Keratinocyte (primary cell): Measurements from ENCODE around the gene ST3GAL5. TPM values are rescaled to one million over a fixed set of nuclear protein-coding genes. Genes with fewer than 3 reads are reported as not detected.
A peak's percentile ranks its signal among the peaks of the same experiment; 100 is the strongest.

ENCODE experiments used
- DNase-seq: peaks from one replicate; pipeline ENCODE4 v3.0.0-alpha.2; 2011; ENCODE audit warnings: low read depth, missing footprints, low spot score
- FAIRE-seq: peaks from 2 replicates; lab custom pipeline; 2011; peaks lifted over from hg19 to GRCh38; lab: Jason Lieb, UNC
- H2AFZ ChIP-seq: 2 replicates; pipeline ENCODE4 v1.6.0; 2012; ENCODE audit warnings: low read length, control low read depth, inconsistent platforms; ENCODE audit not compliant: control insufficient read depth
- H3K27ac ChIP-seq: 2 replicates; pipeline ENCODE4 v1.5.1; 2011; ENCODE audit warnings: low read length; ENCODE audit not compliant: control insufficient read depth, insufficient read depth
- H3K27me3 ChIP-seq: 3 replicates; pipeline ENCODE4 v1.6.0; 2011; ENCODE audit warnings: low read length; ENCODE audit not compliant: control insufficient read depth, insufficient read depth; ENCODE audit errors: extremely low read depth
- H3K36me3 ChIP-seq, 2 experiments: 2 replicates in 1 of 2; 3 replicates in 1 of 2; pipeline ENCODE4 v1.5.1; 2011; ENCODE audit warnings: low read length in 2 of 2, mild to moderate bottlenecking in 1 of 2; ENCODE audit not compliant: control insufficient read depth in 2 of 2, insufficient read depth in 2 of 2; ENCODE audit errors: extremely low read depth in 1 of 2
- H3K4me1 ChIP-seq: 3 replicates; pipeline ENCODE4 v1.5.1; 2011; ENCODE audit warnings: low read length; ENCODE audit not compliant: control insufficient read depth, insufficient read depth; ENCODE audit errors: extremely low read depth
- H3K4me2 ChIP-seq: 3 replicates; pipeline ENCODE4 v1.6.0; 2011; ENCODE audit warnings: low read depth, low read length; ENCODE audit not compliant: control insufficient read depth, insufficient read depth; ENCODE audit errors: extremely low read depth
- H3K4me3 ChIP-seq, 3 experiments: fragments of 200-600 bp in 1 of 3; sonication (generic) in 1 of 3; 2 replicates in 2 of 3; 3 replicates in 1 of 3; pipeline ENCODE4 v1.5.1; 2011 to 2016; ENCODE audit warnings: low read length in 3 of 3, mild to moderate bottlenecking in 3 of 3, control low read depth in 2 of 3, inconsistent platforms in 1 of 3, low read depth in 1 of 3, mixed read lengths in 1 of 3, mixed run types in 1 of 3, moderate library complexity in 1 of 3; ENCODE audit not compliant: control insufficient read depth in 2 of 3, insufficient read depth in 2 of 3; ENCODE audit errors: extremely low read depth in 1 of 3
- H3K79me2 ChIP-seq: 2 replicates; pipeline ENCODE4 v1.6.0; 2012; ENCODE audit warnings: low read length; ENCODE audit not compliant: control insufficient read depth, insufficient read depth
- H3K9ac ChIP-seq: 3 replicates; pipeline ENCODE4 v1.6.0; 2011; ENCODE audit warnings: low read length; ENCODE audit not compliant: control insufficient read depth, insufficient read depth; ENCODE audit errors: extremely low read depth
- H3K9me1 ChIP-seq: 3 replicates; pipeline ENCODE4 v1.6.0; 2011; ENCODE audit warnings: low read length; ENCODE audit not compliant: control insufficient read depth, insufficient read depth; ENCODE audit errors: extremely low read depth
- H3K9me3 ChIP-seq: 2 replicates; pipeline ENCODE4 v1.5.1; 2012; ENCODE audit warnings: low read depth, low read length; ENCODE audit not compliant: control insufficient read depth
- H4K20me1 ChIP-seq: 3 replicates; pipeline ENCODE4 v1.6.0; 2011; ENCODE audit warnings: low read length; ENCODE audit not compliant: control insufficient read depth, insufficient read depth; ENCODE audit errors: extremely low read depth
- CTCF ChIP-seq, 3 experiments: IDR thresholded peaks in 1 of 3; conservative IDR thresholded peaks in 1 of 3; optimal IDR thresholded peaks in 1 of 3; 2 replicates in 2 of 3; 3 replicates in 1 of 3; pipeline versions ENCODE3 to v1.5.1; 2011; ENCODE audit warnings: low read length in 3 of 3, mild to moderate bottlenecking in 3 of 3, moderate library complexity in 2 of 3, control low read depth in 1 of 3, inconsistent platforms in 1 of 3; ENCODE audit not compliant: insufficient read depth in 2 of 3; ENCODE audit errors: extremely low read depth in 1 of 3
- EZH2 ChIP-seq: IDR thresholded peaks from one replicate; pipeline ENCODE4 v1.6.1; 2012; ENCODE audit warnings: inconsistent platforms, mild to moderate bottlenecking, low read length, moderate library complexity
- dilution Hi-C: fragments of 300-500 bp; cut with MboI; formaldehyde crosslinking; loops from one replicate; pipeline ENCODE4 v1.7.0; 2020; ENCODE audit warnings: low sequenced_read_pairs; ENCODE audit not compliant: extremely low pct_ligation_motif_present
- polyA plus RNA-seq, 5 experiments: library from polyadenylated mRNA; depleted of rRNA in 3 of 5; stranded (reverse) in 3 of 5; stranded (forward) in 1 of 5; unstranded in 1 of 5; fragments of >200 nt; gene quantifications; 1 replicate in 1 of 5; 2 replicates in 3 of 5; 3 replicates in 1 of 5; pipeline versions ENCODE4 v1.2.1 to v1.2.3, GENCODE V29; 2011 to 2012; ENCODE audit warnings: missing spikeins in 2 of 5, low read depth in 1 of 5, low replicate concordance in 1 of 5

ST3GAL5 gene
- polyA plus RNA-seq, 1 donor (not counting 4 experiments of a cell fraction or from before 2014, with no cell fraction given), result 43.5 TPM

- peak; percentile 79 for FAIRE-seq
- Histone ChIP-seq H2AFZ (no peak overlapping the region), H3K27ac (peak overlapping the region; percentile 5)
These were observed 47.0 kb upstream of the ST3GAL5 start for GRCh38 chr2:85935746-85936208.

GRCh38 chr2:85935170-85935745, 46.5 kb upstream of the ST3GAL5 start:
- Histone ChIP-seq H3K27me3 (no peaks in the 10 kb centered on the region), H3K9ac (no peak overlapping the region), H3K79me2 (no peaks in the 10 kb centered on the region), H3K4me1 (peaks cover 37% of the 10 kb centered on the region), H3K4me2 (no peak overlapping the region), H3K27ac (no peak overlapping the region), H3K36me3 (no peaks in the 10 kb centered on the region), H3K9me3 (no peaks in the 10 kb centered on the region), H2AFZ (no peak overlapping the region), H3K9me1 (no peaks in the 10 kb centered on the region), H3K4me3 (no peak overlapping the region), H4K20me1 (no peaks in the 10 kb centered on the region)
- TF ChIP-seq EZH2 (no peak), CTCF (optimal IDR thresholded peaks at IDR 0.05 in 1 of 3, IDR thresholded peaks at IDR 0.05 in 1 of 3, conservative IDR thresholded peaks at IDR 0.05 in 1 of 3; ENCODE audit: extremely low read depth in 1 of 3, insufficient read depth in 2 of 3, low read length in 3 of 3) (no peak)
- DNase-seq, result no peak
- no peak for FAIRE-seq
- dilution Hi-C loops, result no loop called here

More at GRCh38 chr2:85935746-85936208, 47.0 kb upstream of the ST3GAL5 start:
- TF ChIP-seq EZH2 (no peak), CTCF (optimal IDR thresholded peaks at IDR 0.05 in 1 of 3, IDR thresholded peaks at IDR 0.05 in 1 of 3, conservative IDR thresholded peaks at IDR 0.05 in 1 of 3; ENCODE audit: extremely low read depth in 1 of 3, insufficient read depth in 2 of 3, low read length in 3 of 3) (no peak)
- H3K4me1 ChIP-seq, result peaks cover 32% of the 10 kb centered on the region
- no peaks in the 10 kb centered on the region for H3K27me3 ChIP-seq
- dilution Hi-C loops, result no loop called here
- no peaks in the 10 kb centered on the region for H3K9me1 ChIP-seq
- H3K79me2 ChIP-seq, result no peaks in the 10 kb centered on the region
- no peak overlapping the region for H3K9ac ChIP-seq
- H3K9me3 ChIP-seq, result no peaks in the 10 kb centered on the region
- no peaks in the 10 kb centered on the region for H3K36me3 ChIP-seq
- H3K4me3 ChIP-seq, result no peak overlapping the region
- H4K20me1 ChIP-seq, result no peaks in the 10 kb centered on the region
- peak overlapping the region; percentile 11 for H3K4me2 ChIP-seq
- DNase-seq, result no peak
